ENCODE data around the gene NEK11.

Gene NEK11

GRCh38 chr3:131141770-131142169 lies 115.1 kb downstream of the NEK11 start:
- no peak for FAIRE-seq

GRCh38 chr3:131142580-131142979 lies 115.9 kb downstream of the NEK11 start:
- no peak for FAIRE-seq

GRCh38 chr3:131143802-131144201 lies 117.1 kb downstream of the NEK11 start:
- FAIRE-seq = no peak

GRCh38 chr3:131147534-131147933 lies 120.9 kb downstream of the NEK11 start:
- FAIRE-seq = no peak

GRCh38 chr3:131158434-131158833 lies 131.8 kb downstream of the NEK11 start:
- no peak for FAIRE-seq

- no peak for FAIRE-seq
Measured at GRCh38 chr3:131162516-131162915, 135.8 kb downstream of the NEK11 start.

GRCh38 chr3:131167867-131168266 lies 141.2 kb downstream of the NEK11 start:
- no peak for FAIRE-seq

GRCh38 chr3:131169331-131169730 lies 142.7 kb downstream of the NEK11 start:
- no peak for FAIRE-seq

- no peak for FAIRE-seq
Measured at GRCh38 chr3:131172502-131173200, 146.0 kb downstream of the NEK11 start.

- no peak for FAIRE-seq
Measured at GRCh38 chr3:131174752-131175151, 148.1 kb downstream of the NEK11 start.

GRCh38 chr3:131178710-131179375 lies 152.2 kb downstream of the NEK11 start:
- no peak for FAIRE-seq

GRCh38 chr3:131192701-131193100 lies 166.0 kb downstream of the NEK11 start:
- FAIRE-seq = no peak

- FAIRE-seq = no peak
Measured at GRCh38 chr3:131193641-131194238, 167.1 kb downstream of the NEK11 start.

GRCh38 chr3:131194816-131195215 lies 168.1 kb downstream of the NEK11 start:
- FAIRE-seq = no peak

- no peak for FAIRE-seq
Measured at GRCh38 chr3:131200636-131201199, 174.0 kb downstream of the NEK11 start.

GRCh38 chr3:131216330-131216729 lies 189.7 kb downstream of the NEK11 start:
- no peak for FAIRE-seq

- FAIRE-seq = no peak
Measured at GRCh38 chr3:131216801-131217200, 190.1 kb downstream of the NEK11 start.

GRCh38 chr3:131217296-131217741 lies 190.6 kb downstream of the NEK11 start:
- no peak for FAIRE-seq

- FAIRE-seq = no peak
Measured at GRCh38 chr3:131218196-131218595, 191.5 kb downstream of the NEK11 start.

- no peak for FAIRE-seq
Measured at GRCh38 chr3:131221731-131222130, 195.1 kb downstream of the NEK11 start.

- no peak for FAIRE-seq
Measured at GRCh38 chr3:131222599-131222998, 195.9 kb downstream of the NEK11 start.

- no peak for FAIRE-seq
Measured at GRCh38 chr3:131223373-131224289, 197.0 kb downstream of the NEK11 start.

Measured in TTC549 (cell line).